ENCODE results near the gene TRIM65. TPM values are rescaled to one million over a fixed set of nuclear protein-coding genes. Genes with fewer than 3 reads are reported as not detected.

The TRIM65 gene
- total RNA-seq, 4 donors from 2014 or later, result 16.5 to 26.1 (median 22.3) TPM

GRCh38 chr17:75875182-75875939 lies 21.4 kb downstream of the TRIM65 start:
- in situ Hi-C loops (cut with MboI; ENCODE audit: low sequenced_read_pairs in 4 of 4), result loop anchor here in 1 of 4 donors (25.0 kb wide), 1 partner anchor 113 kb away; the partner anchor contains the start of gene GALK1

GRCh38 chr17:75874323-75875181 lies 22.2 kb downstream of the TRIM65 start:
- DNase-seq (no peak), ATAC-seq (no peak)
- no peaks in the 10 kb centered on the region for H3K36me3 ChIP-seq
- H3K4me1 ChIP-seq, result peaks cover 44 to 49% of the 10 kb centered on the region in 2 donors
- intact Hi-C loops (cut with DNase I; ENCODE audit: low total_unique reads), result no loop called here
- H3K9me3 ChIP-seq, result no peaks in the 10 kb centered on the region
- no peaks in the 10 kb centered on the region for H3K27me3 ChIP-seq
- no peak overlapping the region for H3K4me3 ChIP-seq
- in situ Hi-C loops (cut with MboI; ENCODE audit: low sequenced_read_pairs in 4 of 4), result loop anchor here in 1 of 4 donors (25.0 kb wide), 1 partner anchor 112 kb away; the partner anchor contains the start of gene GALK1
- peak overlapping the region; percentile 79 to 92 (median 86) for H3K27ac ChIP-seq
- TF ChIP-seq POLR2A (IDR thresholded peaks at IDR 0.05) (no peak), CTCF (IDR thresholded peaks at IDR 0.05 in 4 of 5, conservative IDR thresholded peaks at IDR 0.05 in 1 of 5) (no peak)

More at GRCh38 chr17:75875182-75875939, 21.4 kb downstream of the TRIM65 start:
- peak overlapping the region; percentile 79 to 92 (median 86) for H3K27ac ChIP-seq
- ATAC-seq, result no peak
- no peak for DNase-seq
- H3K27me3 ChIP-seq, result no peaks in the 10 kb centered on the region
- TF ChIP-seq POLR2A (IDR thresholded peaks at IDR 0.05) (no peak), CTCF (IDR thresholded peaks at IDR 0.05 in 4 of 5, conservative IDR thresholded peaks at IDR 0.05 in 1 of 5) (no peak)
- peaks cover 43 to 44% of the 10 kb centered on the region in 2 donors for H3K4me1 ChIP-seq
- H3K4me3 ChIP-seq, result peak overlapping the region in 2 of 4 donors; percentile 56 to 71
- intact Hi-C loops (cut with DNase I; ENCODE audit: low total_unique reads), result no loop called here
- H3K9me3 ChIP-seq, result no peaks in the 10 kb centered on the region
- H3K36me3 ChIP-seq, result no peaks in the 10 kb centered on the region

GRCh38 chr17:75873587-75874322 lies 23.0 kb downstream of the TRIM65 start:
- no peak overlapping the region for H3K4me3 ChIP-seq
- H3K27me3 ChIP-seq, result no peaks in the 10 kb centered on the region
- ATAC-seq (no peak), DNase-seq (peak in 1 of 2 donors; percentile 44)
- no peaks in the 10 kb centered on the region for H3K9me3 ChIP-seq
- peak overlapping the region; percentile 79 to 92 (median 86) for H3K27ac ChIP-seq
- intact Hi-C loops (cut with DNase I; ENCODE audit: low total_unique reads), result no loop called here
- peaks cover 50% of the 10 kb centered on the region in 2 donors for H3K4me1 ChIP-seq
- in situ Hi-C loops (cut with MboI; ENCODE audit: low sequenced_read_pairs in 4 of 4), result no loop called here
- TF ChIP-seq POLR2A (IDR thresholded peaks at IDR 0.05) (no peak), CTCF (IDR thresholded peaks at IDR 0.05 in 4 of 5, conservative IDR thresholded peaks at IDR 0.05 in 1 of 5) (no peak)
- no peaks in the 10 kb centered on the region for H3K36me3 ChIP-seq
